Nephron progenitor cell (in vitro differentiated cells): ENCODE results near the gene RXRG.

Source experiments
- DNase-seq: peaks from one replicate; pipeline ENCODE4 v3.0.0; 2021
- H3K27ac Mint-ChIP-seq: 2 replicates; pipeline ENCODE4 v1.8.0; 2021; ENCODE audit warnings: mild to moderate bottlenecking, moderate library complexity, mixed read lengths
- H3K27me3 Mint-ChIP-seq: 2 replicates; pipeline ENCODE4 v1.8.0; 2021; ENCODE audit warnings: mild to moderate bottlenecking, low read depth, mixed read lengths; ENCODE audit not compliant: poor library complexity
- H3K36me3 Mint-ChIP-seq: 2 replicates; pipeline ENCODE4 v1.8.0; 2021; ENCODE audit warnings: low read depth, mixed read lengths
- H3K4me1 Mint-ChIP-seq: 2 replicates; pipeline ENCODE4 v1.8.0; 2021; ENCODE audit warnings: mixed read lengths
- H3K4me3 Mint-ChIP-seq: 2 replicates; pipeline ENCODE4 v1.8.0; 2021; ENCODE audit warnings: mild to moderate bottlenecking, moderate library complexity, mixed read lengths
- H3K9me3 Mint-ChIP-seq: 2 replicates; pipeline ENCODE4 v1.8.0; 2021; ENCODE audit warnings: mild to moderate bottlenecking, moderate library complexity, mixed read lengths
- CTCF ChIP-seq: fragments of 200-600 bp; sonication (generic); IDR thresholded peaks from 2 replicates; pipeline ENCODE4 v1.5.0; 2021; ENCODE audit warnings: antibody characterized with exemption

RXRG gene

GRCh38 chr1:165392634-165393571 is 52.0 kb downstream of the RXRG start:
- DNase-seq = peak; percentile 84
- no peak overlapping the region for H3K27ac Mint-ChIP-seq
- H3K9me3 Mint-ChIP-seq = no peaks in the 10 kb centered on the region
- peak; percentile 94 for TF ChIP-seq CTCF
- peaks cover 62% of the 10 kb centered on the region for H3K27me3 Mint-ChIP-seq
- H3K4me3 Mint-ChIP-seq = peak overlapping the region; percentile 67
- peaks cover 15% of the 10 kb centered on the region for H3K4me1 Mint-ChIP-seq
- no peaks in the 10 kb centered on the region for H3K36me3 Mint-ChIP-seq

- Mint-ChIP-seq H3K36me3 (no peaks in the 10 kb centered on the region), H3K4me3 (no peak overlapping the region), H3K4me1 (peaks cover 9% of the 10 kb centered on the region), H3K27ac (no peak overlapping the region), H3K9me3 (no peaks in the 10 kb centered on the region), H3K27me3 (peaks cover 66% of the 10 kb centered on the region)
- DNase-seq = no peak
- TF ChIP-seq CTCF = no peak
Measured at GRCh38 chr1:165389609-165390008, 55.3 kb downstream of the RXRG start.

- Mint-ChIP-seq H3K27ac (no peak overlapping the region), H3K36me3 (no peaks in the 10 kb centered on the region), H3K4me1 (peaks cover 2% of the 10 kb centered on the region), H3K9me3 (no peaks in the 10 kb centered on the region), H3K27me3 (peaks cover 59% of the 10 kb centered on the region), H3K4me3 (no peak overlapping the region)
- DNase-seq = no peak
- no peak for TF ChIP-seq CTCF
Measured at GRCh38 chr1:165387961-165388360, 57.0 kb downstream of the RXRG start.

GRCh38 chr1:165387505-165387904 is 57.4 kb downstream of the RXRG start:
- TF ChIP-seq CTCF = no peak
- H3K27ac Mint-ChIP-seq = no peak overlapping the region
- DNase-seq = no peak
- H3K4me3 Mint-ChIP-seq = no peak overlapping the region
- peaks cover 56% of the 10 kb centered on the region for H3K27me3 Mint-ChIP-seq
- no peaks in the 10 kb centered on the region for H3K9me3 Mint-ChIP-seq
- no peaks in the 10 kb centered on the region for H3K36me3 Mint-ChIP-seq
- H3K4me1 Mint-ChIP-seq = no peaks in the 10 kb centered on the region

GRCh38 chr1:165383599-165384405 is 61.1 kb downstream of the RXRG start:
- TF ChIP-seq CTCF = no peak
- Mint-ChIP-seq H3K36me3 (no peaks in the 10 kb centered on the region), H3K4me1 (no peaks in the 10 kb centered on the region), H3K27ac (no peak overlapping the region), H3K27me3 (peaks cover 57% of the 10 kb centered on the region), H3K9me3 (no peaks in the 10 kb centered on the region), H3K4me3 (no peak overlapping the region)
- DNase-seq = no peak
